ENCODE measurements around the gene CACNA1S.

DNA sequence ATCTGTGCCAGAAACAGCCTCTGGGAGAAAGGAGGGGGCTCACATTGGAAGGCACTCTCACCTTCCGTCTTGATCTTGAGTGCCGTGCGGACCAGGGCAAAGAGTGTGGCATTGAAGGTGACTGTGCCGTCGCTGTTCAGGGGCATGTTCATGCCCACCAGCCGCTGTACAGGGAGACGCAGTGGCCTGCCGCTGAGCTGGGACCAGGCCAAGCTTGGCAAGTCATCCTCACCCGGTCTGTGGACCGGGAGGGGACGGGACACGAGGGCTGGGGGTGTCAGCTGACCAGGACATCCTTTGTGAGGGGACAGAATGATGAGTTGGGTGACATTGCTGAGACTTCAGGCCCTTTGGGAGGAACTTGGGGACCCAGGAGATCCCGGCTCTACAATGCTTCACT is 63.7 kb downstream of the CACNA1S start:
- TF ChIP-seq, protein P1, sequence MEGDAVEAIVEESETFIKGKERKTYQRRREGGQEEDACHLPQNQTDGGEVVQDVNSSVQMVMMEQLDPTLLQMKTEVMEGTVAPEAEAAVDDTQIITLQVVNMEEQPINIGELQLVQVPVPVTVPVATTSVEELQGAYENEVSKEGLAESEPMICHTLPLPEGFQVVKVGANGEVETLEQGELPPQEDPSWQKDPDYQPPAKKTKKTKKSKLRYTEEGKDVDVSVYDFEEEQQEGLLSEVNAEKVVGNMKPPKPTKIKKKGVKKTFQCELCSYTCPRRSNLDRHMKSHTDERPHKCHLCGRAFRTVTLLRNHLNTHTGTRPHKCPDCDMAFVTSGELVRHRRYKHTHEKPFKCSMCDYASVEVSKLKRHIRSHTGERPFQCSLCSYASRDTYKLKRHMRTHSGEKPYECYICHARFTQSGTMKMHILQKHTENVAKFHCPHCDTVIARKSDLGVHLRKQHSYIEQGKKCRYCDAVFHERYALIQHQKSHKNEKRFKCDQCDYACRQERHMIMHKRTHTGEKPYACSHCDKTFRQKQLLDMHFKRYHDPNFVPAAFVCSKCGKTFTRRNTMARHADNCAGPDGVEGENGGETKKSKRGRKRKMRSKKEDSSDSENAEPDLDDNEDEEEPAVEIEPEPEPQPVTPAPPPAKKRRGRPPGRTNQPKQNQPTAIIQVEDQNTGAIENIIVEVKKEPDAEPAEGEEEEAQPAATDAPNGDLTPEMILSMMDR (IDR thresholded peaks at IDR 0.05) = no peak
- no peak for TF ChIP-seq EZH2 (IDR thresholded peaks at IDR 0.05; ENCODE audit: borderline replicate concordance, insufficient read depth, low read depth, low read length, poor library complexity, severe bottlenecking)

Measured in B cell (primary cell).